ENCODE measurements around the gene MED26. TPM values are rescaled to one million over a fixed set of nuclear protein-coding genes. Genes with fewer than 3 reads are reported as not detected.

Gene MED26
- total and polyA plus RNA-seq, 10 of the 15 experiments (the other 5 are each of a cell fraction or from before 2014, with no cell fraction given), result 1.1 to 21.4 (median 9.7) TPM

- TF ChIP-seq E4F1 (IDR thresholded peaks at IDR 0.05; ENCODE audit: borderline replicate concordance, partially characterized antibody), result no peak
- no peak for TF ChIP-seq SKIL (IDR thresholded peaks at IDR 0.05; ENCODE audit: low read depth, poor library complexity, severe bottlenecking)
- TF ChIP-seq SIX5 (IDR thresholded peaks at IDR 0.05; ENCODE audit: low read depth, low read length, severe bottlenecking), result no peak
- no peak for TF ChIP-seq MTA3 (IDR thresholded peaks at IDR 0.05; ENCODE audit: borderline replicate concordance, low read length)
- TF ChIP-seq CEBPB (IDR thresholded peaks at IDR 0.05; ENCODE audit: borderline replicate concordance in 1 of 2, low read depth in 2 of 2, low read length in 2 of 2), result no peak
- TF ChIP-seq RELB (IDR thresholded peaks at IDR 0.05; ENCODE audit: low read depth), result no peak
- no peak for TF ChIP-seq NFYA (IDR thresholded peaks at IDR 0.05; ENCODE audit: borderline replicate concordance, low read depth, low read length)
- no peak for TF ChIP-seq SP1 (IDR thresholded peaks at IDR 0.05; ENCODE audit: low read depth, low read length)
- no peak for TF ChIP-seq BCL3 (IDR thresholded peaks at IDR 0.05; ENCODE audit: borderline replicate concordance, insufficient read depth, low read depth, low read length, poor library complexity, severe bottlenecking)
- no peak for TF ChIP-seq ELK1 (IDR thresholded peaks at IDR 0.05; ENCODE audit: low read depth, low read length)
Observed at GRCh38 chr19:16612636-16613035, 15.4 kb downstream of the MED26 start (continued).

Data from GM12878 (cell line).